NCI-H345 treated with DMSO at 0.1 percent for 48 hours (cell line): Measurements from ENCODE around the gene UGT1A8.

Source experiments
- DNase-seq: peaks from one replicate; lab custom pipeline; 2025; ENCODE audit not compliant: unreplicated experiment; lab: John Stamatoyannopoulos, UW

UGT1A8 gene

GRCh38 chr2:233760043-233760442, 142.6 kb downstream of the UGT1A8 start, which contains the start of gene UGT1A1:
Gene UGT1A1, plus strand, starts transcription at chr2:233760270. Its CDS starts 18 bp downstream, at chr2:233760288.
- no peak for DNase-seq

- DNase-seq: no peak
These were observed 143.8 kb downstream of the UGT1A8 start for GRCh38 chr2:233761040-233761769.

GRCh38 chr2:233764264-233764663, 146.8 kb downstream of the UGT1A8 start:
- no peak for DNase-seq

GRCh38 chr2:233764761-233765160, 147.3 kb downstream of the UGT1A8 start:
- DNase-seq: no peak

- DNase-seq: no peak
These were observed 149.0 kb downstream of the UGT1A8 start for GRCh38 chr2:233766416-233766815.

GRCh38 chr2:233768076-233768475, 150.6 kb downstream of the UGT1A8 start:
- DNase-seq: no peak

GRCh38 chr2:233769260-233769659, 151.8 kb downstream of the UGT1A8 start:
- DNase-seq: no peak

GRCh38 chr2:233772153-233772552, 154.7 kb downstream of the UGT1A8 start:
- no peak for DNase-seq

- DNase-seq: no peak
These were observed 155.2 kb downstream of the UGT1A8 start for GRCh38 chr2:233772583-233772982.

GRCh38 chr2:233773854-233774253, 156.4 kb downstream of the UGT1A8 start:
- DNase-seq: no peak

- DNase-seq: no peak
These were observed 158.0 kb downstream of the UGT1A8 start for GRCh38 chr2:233775414-233775813.

GRCh38 chr2:233778030-233778429, 160.6 kb downstream of the UGT1A8 start, which contains the start of gene MROH2A:
Gene MROH2A, plus strand, starts transcription at chr2:233778330. Its CDS starts 1,029 bp downstream, at chr2:233779359.
- no peak for DNase-seq

- DNase-seq: no peak
These were observed 162.3 kb downstream of the UGT1A8 start for GRCh38 chr2:233779722-233780121.

GRCh38 chr2:233780771-233781170, 163.3 kb downstream of the UGT1A8 start:
- no peak for DNase-seq

- no peak for DNase-seq
These were observed 172.1 kb downstream of the UGT1A8 start for GRCh38 chr2:233789554-233789953.

- DNase-seq: no peak
These were observed 173.9 kb downstream of the UGT1A8 start for GRCh38 chr2:233791151-233791882.

- no peak for DNase-seq
These were observed 174.5 kb downstream of the UGT1A8 start for GRCh38 chr2:233791883-233792329.

GRCh38 chr2:233792720-233793119, 175.3 kb downstream of the UGT1A8 start:
- DNase-seq: no peak

GRCh38 chr2:233793465-233794127, 176.2 kb downstream of the UGT1A8 start:
- DNase-seq: no peak

- no peak for DNase-seq
These were observed 176.8 kb downstream of the UGT1A8 start for GRCh38 chr2:233794128-233794658.

GRCh38 chr2:233795735-233796171, 178.3 kb downstream of the UGT1A8 start:
- DNase-seq: no peak
